OCI-LY1 (cell line): Measurements from ENCODE around the gene UBR3.
"Not testable (repeated sequence)": the region's sequence is repeated elsewhere in the genome, so short reads cannot be mapped to it uniquely, and the experiment has no call there.

ENCODE experiments used
- H2AFZ ChIP-seq: fragments of 200-600 bp; sonication (generic), shearing (Covaris generic); 2 replicates; pipeline ENCODE4 v1.6.0; 2014; ENCODE audit warnings: antibody characterized with exemption, mild to moderate bottlenecking, low read length
- H3F3A ChIP-seq: fragments of 200-600 bp; sonication (generic), shearing (Covaris generic); 2 replicates; pipeline ENCODE4 v1.6.0; 2014; ENCODE audit warnings: mild to moderate bottlenecking, antibody characterized with exemption, low read length, moderate library complexity; ENCODE audit not compliant: insufficient read depth
- H3K27ac ChIP-seq: fragments of 200-600 bp; sonication (generic); 2 replicates; pipeline ENCODE4 v1.5.1; 2014; ENCODE audit warnings: low read length, mixed run types, mild to moderate bottlenecking, low read depth; ENCODE audit not compliant: poor library complexity, severe bottlenecking
- H3K27me3 ChIP-seq: fragments of 200-600 bp; sonication (generic); 2 replicates; pipeline ENCODE4 v1.6.0; 2014; ENCODE audit warnings: antibody characterized with exemption, mild to moderate bottlenecking, low read length, moderate library complexity; ENCODE audit not compliant: insufficient read depth
- H3K36me3 ChIP-seq: fragments of 200-600 bp; sonication (generic); 2 replicates; pipeline ENCODE4 v1.6.1; 2014; ENCODE audit warnings: mild to moderate bottlenecking, antibody characterized with exemption, low read length, moderate library complexity, mixed read lengths; ENCODE audit not compliant: insufficient read depth
- H3K4me1 ChIP-seq: fragments of 200-600 bp; sonication (generic); 2 replicates; pipeline ENCODE4 v1.5.1; 2014; ENCODE audit warnings: mild to moderate bottlenecking, low read length, moderate library complexity; ENCODE audit not compliant: insufficient read depth, severe bottlenecking
- H3K4me2 ChIP-seq: fragments of 200-600 bp; sonication (generic), shearing (Covaris generic); 2 replicates; pipeline ENCODE4 v1.6.1; 2014; ENCODE audit warnings: low read length
- H3K4me3 ChIP-seq: fragments of 200-600 bp; sonication (generic); 2 replicates; pipeline ENCODE4 v1.5.1; 2014; ENCODE audit warnings: low read length, low read depth, mild to moderate bottlenecking, mixed read lengths; ENCODE audit not compliant: poor library complexity, severe bottlenecking
- H3K79me2 ChIP-seq: fragments of 200-600 bp; shearing (Covaris generic); 2 replicates; pipeline ENCODE4 v1.6.1; 2016; ENCODE audit warnings: mixed run types, low read length, mixed read lengths; ENCODE audit not compliant: insufficient read depth
- H3K9ac ChIP-seq: fragments of 200-600 bp; sonication (generic), shearing (Covaris generic); 2 replicates; pipeline ENCODE4 v1.6.1; 2014; ENCODE audit warnings: mild to moderate bottlenecking, low read length, mixed read lengths
- H3K9me2 ChIP-seq: fragments of 200-600 bp; sonication (generic), shearing (Covaris generic); 2 replicates; pipeline ENCODE4 v1.6.1; 2014; ENCODE audit warnings: low read depth, mild to moderate bottlenecking, low read length, mixed read lengths
- H3K9me3 ChIP-seq: fragments of 200-600 bp; shearing (Covaris generic); 2 replicates; pipeline ENCODE4 v1.6.1; 2014; ENCODE audit warnings: low read length, mixed read lengths
- H4K20me1 ChIP-seq: fragments of 200-600 bp; sonication (generic), shearing (Covaris generic); 2 replicates; pipeline ENCODE4 v1.6.0; 2016; ENCODE audit warnings: mild to moderate bottlenecking, low read length; ENCODE audit not compliant: insufficient read depth
- EZH2 ChIP-seq: fragments of 200-600 bp; sonication (generic), shearing (Covaris generic); IDR thresholded peaks from 2 replicates; pipeline ENCODE4 v1.8.0; 2017; ENCODE audit warnings: borderline replicate concordance, mixed run types, mild to moderate bottlenecking, antibody characterized with exemption, low read length, moderate library complexity, mixed read lengths
- TF ChIP-seq, protein P1 (sequence below): fragments of 200-600 bp; sonication (generic), shearing (Covaris generic); IDR thresholded peaks from 2 replicates; pipeline ENCODE4 v1.5.1; 2017; ENCODE audit warnings: mild to moderate bottlenecking, antibody characterized with exemption, low read length, moderate library complexity, mixed read lengths

UBR3 gene

DNA sequence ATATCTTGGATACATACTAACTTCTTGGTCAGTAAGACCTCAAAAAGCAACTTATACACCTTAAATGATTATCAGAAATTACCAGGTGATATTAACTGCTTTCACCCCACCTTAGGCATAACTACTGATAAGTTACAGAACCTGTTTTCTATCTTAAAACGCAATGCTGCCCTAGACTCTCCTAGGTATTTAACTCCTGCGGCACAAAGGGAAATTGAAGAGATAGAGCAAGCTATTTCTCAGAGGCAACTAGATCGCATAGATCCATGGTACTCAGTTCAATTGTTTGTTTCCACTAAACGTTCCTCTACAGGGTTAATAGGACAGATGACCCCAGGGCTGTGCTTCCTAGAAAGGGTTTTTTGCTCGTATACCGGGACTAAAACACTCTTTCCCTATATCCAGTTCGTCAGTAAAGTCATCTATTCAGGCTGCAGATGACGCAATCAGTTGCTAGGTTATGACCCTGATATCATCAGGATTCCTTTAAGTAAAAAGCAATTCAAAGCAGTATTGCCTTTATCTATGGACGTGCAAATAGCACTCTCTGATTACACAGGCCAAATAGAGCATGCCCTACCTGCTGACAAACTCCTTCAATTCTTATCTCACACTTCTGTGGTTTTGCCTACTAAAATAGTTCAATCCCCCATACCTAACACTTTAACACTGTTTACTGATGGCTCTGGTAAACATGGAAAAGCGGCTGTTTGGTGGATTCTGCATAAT, 288.4 kb downstream of the UBR3 start:
- Histone ChIP-seq H3K79me2 (no peaks in the 10 kb centered on the region), H4K20me1 (no peaks in the 10 kb centered on the region), H2AFZ (no peak overlapping the region), H3F3A (no peaks in the 10 kb centered on the region), H3K4me1 (no peaks in the 10 kb centered on the region), H3K4me3 (no peak overlapping the region), H3K36me3 (peaks cover 42% of the 10 kb centered on the region), H3K27me3 (no peaks in the 10 kb centered on the region), H3K27ac (no peak overlapping the region), H3K4me2 (no peak overlapping the region), H3K9me3 (no peaks in the 10 kb centered on the region), H3K9me2 (no peaks in the 10 kb centered on the region), H3K9ac (no peak overlapping the region)
- TF ChIP-seq, protein P1, sequence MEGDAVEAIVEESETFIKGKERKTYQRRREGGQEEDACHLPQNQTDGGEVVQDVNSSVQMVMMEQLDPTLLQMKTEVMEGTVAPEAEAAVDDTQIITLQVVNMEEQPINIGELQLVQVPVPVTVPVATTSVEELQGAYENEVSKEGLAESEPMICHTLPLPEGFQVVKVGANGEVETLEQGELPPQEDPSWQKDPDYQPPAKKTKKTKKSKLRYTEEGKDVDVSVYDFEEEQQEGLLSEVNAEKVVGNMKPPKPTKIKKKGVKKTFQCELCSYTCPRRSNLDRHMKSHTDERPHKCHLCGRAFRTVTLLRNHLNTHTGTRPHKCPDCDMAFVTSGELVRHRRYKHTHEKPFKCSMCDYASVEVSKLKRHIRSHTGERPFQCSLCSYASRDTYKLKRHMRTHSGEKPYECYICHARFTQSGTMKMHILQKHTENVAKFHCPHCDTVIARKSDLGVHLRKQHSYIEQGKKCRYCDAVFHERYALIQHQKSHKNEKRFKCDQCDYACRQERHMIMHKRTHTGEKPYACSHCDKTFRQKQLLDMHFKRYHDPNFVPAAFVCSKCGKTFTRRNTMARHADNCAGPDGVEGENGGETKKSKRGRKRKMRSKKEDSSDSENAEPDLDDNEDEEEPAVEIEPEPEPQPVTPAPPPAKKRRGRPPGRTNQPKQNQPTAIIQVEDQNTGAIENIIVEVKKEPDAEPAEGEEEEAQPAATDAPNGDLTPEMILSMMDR: no peak
- no peak for TF ChIP-seq EZH2

DNA sequence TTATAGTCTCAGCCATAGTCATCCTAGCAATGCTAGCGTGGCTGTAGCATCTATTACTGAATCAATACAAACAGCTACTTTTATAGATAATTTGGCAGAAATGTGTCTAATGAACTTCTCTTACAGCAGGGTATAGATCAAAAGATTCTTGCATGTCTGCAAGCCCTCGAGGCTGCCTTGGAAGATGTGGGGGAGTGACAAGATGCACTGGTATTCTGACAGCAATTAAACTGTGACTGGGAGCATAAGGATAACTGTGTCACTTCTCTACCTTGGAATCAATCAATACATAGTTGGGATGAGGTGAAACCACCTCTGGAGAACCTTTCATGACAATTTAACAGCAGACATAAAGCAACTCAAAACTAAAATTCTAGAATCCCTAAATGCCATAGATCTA, 291.4 kb downstream of the UBR3 start:
- Histone ChIP-seq H3K36me3 (peaks cover 36% of the 10 kb centered on the region), H3K9me2 (no peaks in the 10 kb centered on the region), H3K4me3 (no peak overlapping the region), H3K9me3 (no peaks in the 10 kb centered on the region), H3K79me2 (no peaks in the 10 kb centered on the region), H3K4me1 (no peaks in the 10 kb centered on the region), H4K20me1 (no peaks in the 10 kb centered on the region), H3F3A (no peaks in the 10 kb centered on the region), H3K27me3 (no peaks in the 10 kb centered on the region), H3K9ac (no peak overlapping the region), H2AFZ (no peak overlapping the region), H3K27ac (no peak overlapping the region), H3K4me2 (no peak overlapping the region)
- no peak for TF ChIP-seq EZH2
- TF ChIP-seq, protein P1: no peak

DNA sequence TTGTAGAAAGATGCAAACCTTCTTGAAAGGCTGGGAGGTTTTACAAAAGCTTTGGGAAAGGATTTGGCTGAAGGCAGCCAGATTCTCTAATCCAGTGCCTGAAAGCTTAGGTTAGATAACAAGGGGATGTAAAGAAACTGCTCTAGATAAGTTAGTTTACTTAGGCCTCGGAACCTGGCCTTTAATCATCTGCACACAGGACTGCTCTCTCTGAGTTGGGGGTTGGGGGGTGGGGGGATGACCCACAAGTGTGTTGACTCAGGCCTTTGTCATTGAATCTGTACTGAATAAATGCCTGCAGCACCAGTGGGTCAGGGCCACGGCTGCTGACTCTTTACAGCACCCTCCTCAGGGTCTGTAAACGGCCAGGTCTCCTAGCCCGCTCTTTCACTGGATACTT, 292.1 kb downstream of the UBR3 start:
- H4K20me1 ChIP-seq, H3K79me2 ChIP-seq, H3K4me2 ChIP-seq, H3K27me3 ChIP-seq, H3K4me3 ChIP-seq, H2AFZ ChIP-seq, H3F3A ChIP-seq, H3K27ac ChIP-seq, H3K9me3 ChIP-seq, H3K9me2 ChIP-seq, H3K9ac ChIP-seq, H3K4me1 ChIP-seq: not testable (repeated sequence)
- peaks cover 33% of the 10 kb centered on the region for H3K36me3 ChIP-seq

DNA sequence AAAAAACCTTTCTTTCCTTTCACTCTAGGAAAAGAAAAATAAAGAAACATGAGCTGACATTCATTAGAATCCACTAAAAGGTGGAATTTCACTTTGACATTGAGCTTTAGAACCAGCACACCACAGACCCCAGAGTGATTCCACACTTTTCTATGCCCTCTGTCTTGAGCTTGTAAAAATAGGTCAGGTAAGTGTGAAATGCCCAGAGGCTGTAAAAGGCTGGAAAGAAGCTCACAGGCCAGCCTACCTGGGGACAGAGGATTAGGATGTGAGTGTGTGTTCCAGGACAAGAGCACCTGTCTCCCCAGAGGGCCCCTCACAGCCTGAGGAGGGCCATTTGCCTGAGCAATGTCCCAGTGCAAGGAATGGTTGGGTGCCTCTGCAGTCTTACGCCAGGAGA, 294.4 kb downstream of the UBR3 start:
- no peaks in the 10 kb centered on the region for H3K9me3 ChIP-seq
- H4K20me1 ChIP-seq: no peaks in the 10 kb centered on the region
- TF ChIP-seq, protein P1: no peak
- no peak for TF ChIP-seq EZH2
- no peaks in the 10 kb centered on the region for H3F3A ChIP-seq
- H3K4me2 ChIP-seq: no peak overlapping the region
- H3K79me2 ChIP-seq: no peaks in the 10 kb centered on the region
- no peaks in the 10 kb centered on the region for H3K27me3 ChIP-seq
- H3K4me3 ChIP-seq: no peak overlapping the region
- peaks cover 34% of the 10 kb centered on the region for H3K36me3 ChIP-seq
- H3K4me1 ChIP-seq: peaks cover 9% of the 10 kb centered on the region
- no peak overlapping the region for H3K9ac ChIP-seq
- no peak overlapping the region for H2AFZ ChIP-seq
- H3K9me2 ChIP-seq: no peaks in the 10 kb centered on the region
- H3K27ac ChIP-seq: no peak overlapping the region
